Measurements from ENCODE around the gene CFAP299.

GRCh38 chr4:80560337-80560736, 224.8 kb downstream of the CFAP299 start:
- TF ChIP-seq CREB1 (IDR thresholded peaks at IDR 0.05; ENCODE audit: low read depth) = no peak
- TF ChIP-seq REST (IDR thresholded peaks at IDR 0.05; ENCODE audit: low read depth) = no peak
- no peak for TF ChIP-seq CEBPB (IDR thresholded peaks at IDR 0.05)
- no peak for TF ChIP-seq RAD21 (IDR thresholded peaks at IDR 0.05; ENCODE audit: low read depth)

All from Ishikawa (cell line).